ENCODE measurements around the gene NFE2L3. TPM values are rescaled to one million over a fixed set of nuclear protein-coding genes. Genes with fewer than 3 reads are reported as not detected.

The NFE2L3 gene
- total RNA-seq, 1 donor from 2014 or later: 2.8 TPM

DNA sequence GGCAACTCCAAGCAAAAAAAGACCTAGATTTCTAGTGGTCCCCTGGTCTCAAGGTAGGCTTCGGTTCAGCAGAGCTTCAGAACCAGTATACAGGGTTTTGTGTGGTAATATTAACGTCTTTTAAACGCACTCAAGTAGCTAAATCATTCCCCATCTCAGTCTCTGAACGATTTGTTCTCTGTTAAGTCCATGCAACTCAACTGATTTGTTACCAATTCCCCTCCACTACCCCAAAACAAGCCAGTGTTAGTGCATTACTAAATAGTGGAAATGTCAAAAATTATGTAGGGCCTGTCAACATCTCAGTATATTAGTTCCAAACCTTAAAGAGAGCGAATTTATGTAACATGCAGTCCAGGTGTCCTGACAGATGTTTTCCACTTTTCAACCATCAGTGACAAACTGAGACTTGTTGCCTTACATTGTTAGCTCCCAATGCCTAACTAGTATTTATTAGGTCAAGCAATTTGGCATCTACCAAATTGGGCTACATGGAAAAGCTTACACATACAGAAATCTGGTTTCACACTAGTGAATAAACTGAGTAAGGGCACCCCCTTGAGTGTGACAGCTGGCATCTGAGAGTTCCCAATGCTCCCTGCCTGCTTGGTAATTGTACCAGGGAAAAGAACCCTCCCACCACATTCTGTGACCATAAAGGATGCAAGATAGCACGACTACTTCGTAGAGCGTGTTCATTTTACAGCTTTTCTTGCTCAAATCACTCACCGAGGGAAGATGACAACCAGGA lies 36.4 kb downstream of the NFE2L3 start:
- Mint-ChIP-seq H3K27me3 (ENCODE audit: unreplicated experiment) (peaks cover 10% of the 10 kb centered on the region), H3K36me3 (ENCODE audit: low read depth, unreplicated experiment) (peaks cover 48% of the 10 kb centered on the region), H3K4me3 (ENCODE audit: unreplicated experiment) (peak overlapping the region; percentile 78), H3K9me3 (ENCODE audit: unreplicated experiment) (no peaks in the 10 kb centered on the region), H3K27ac (ENCODE audit: unreplicated experiment) (peak overlapping the region; percentile 21), H3K4me1 (ENCODE audit: unreplicated experiment) (peaks cover 24% of the 10 kb centered on the region)
- no peak for DNase-seq (ENCODE audit: low spot score)
- TF ChIP-seq, protein P1, sequence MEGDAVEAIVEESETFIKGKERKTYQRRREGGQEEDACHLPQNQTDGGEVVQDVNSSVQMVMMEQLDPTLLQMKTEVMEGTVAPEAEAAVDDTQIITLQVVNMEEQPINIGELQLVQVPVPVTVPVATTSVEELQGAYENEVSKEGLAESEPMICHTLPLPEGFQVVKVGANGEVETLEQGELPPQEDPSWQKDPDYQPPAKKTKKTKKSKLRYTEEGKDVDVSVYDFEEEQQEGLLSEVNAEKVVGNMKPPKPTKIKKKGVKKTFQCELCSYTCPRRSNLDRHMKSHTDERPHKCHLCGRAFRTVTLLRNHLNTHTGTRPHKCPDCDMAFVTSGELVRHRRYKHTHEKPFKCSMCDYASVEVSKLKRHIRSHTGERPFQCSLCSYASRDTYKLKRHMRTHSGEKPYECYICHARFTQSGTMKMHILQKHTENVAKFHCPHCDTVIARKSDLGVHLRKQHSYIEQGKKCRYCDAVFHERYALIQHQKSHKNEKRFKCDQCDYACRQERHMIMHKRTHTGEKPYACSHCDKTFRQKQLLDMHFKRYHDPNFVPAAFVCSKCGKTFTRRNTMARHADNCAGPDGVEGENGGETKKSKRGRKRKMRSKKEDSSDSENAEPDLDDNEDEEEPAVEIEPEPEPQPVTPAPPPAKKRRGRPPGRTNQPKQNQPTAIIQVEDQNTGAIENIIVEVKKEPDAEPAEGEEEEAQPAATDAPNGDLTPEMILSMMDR (IDR thresholded peaks at IDR 0.05; ENCODE audit: unreplicated experiment): no peak

- Mint-ChIP-seq H3K9me3 (ENCODE audit: unreplicated experiment) (no peaks in the 10 kb centered on the region), H3K27me3 (ENCODE audit: unreplicated experiment) (peaks cover 13% of the 10 kb centered on the region), H3K36me3 (ENCODE audit: low read depth, unreplicated experiment) (peaks cover 55% of the 10 kb centered on the region), H3K27ac (ENCODE audit: unreplicated experiment) (peak overlapping the region; percentile 1), H3K4me1 (ENCODE audit: unreplicated experiment) (peaks cover 30% of the 10 kb centered on the region), H3K4me3 (ENCODE audit: unreplicated experiment) (no peak overlapping the region)
- TF ChIP-seq, protein P1 (IDR thresholded peaks at IDR 0.05; ENCODE audit: unreplicated experiment): no peak
- DNase-seq (ENCODE audit: low spot score): no peak
These were observed 37.1 kb downstream of the NFE2L3 start for GRCh38 chr7:26188957-26189541.

- TF ChIP-seq, protein P1 (IDR thresholded peaks at IDR 0.05; ENCODE audit: unreplicated experiment): no peak
- peaks cover 37% of the 10 kb centered on the region for H3K4me1 Mint-ChIP-seq (ENCODE audit: unreplicated experiment)
- no peak for DNase-seq (ENCODE audit: low spot score)
- H3K4me3 Mint-ChIP-seq (ENCODE audit: unreplicated experiment): peak overlapping the region; percentile 25
- peaks cover 60% of the 10 kb centered on the region for H3K36me3 Mint-ChIP-seq (ENCODE audit: low read depth, unreplicated experiment)
- H3K9me3 Mint-ChIP-seq (ENCODE audit: unreplicated experiment): no peaks in the 10 kb centered on the region
- H3K27me3 Mint-ChIP-seq (ENCODE audit: unreplicated experiment): peaks cover 13% of the 10 kb centered on the region
- H3K27ac Mint-ChIP-seq (ENCODE audit: unreplicated experiment): no peak overlapping the region
These were observed 37.7 kb downstream of the NFE2L3 start for GRCh38 chr7:26189697-26190096.

GRCh38 chr7:26190417-26190869 lies 38.4 kb downstream of the NFE2L3 start:
- H3K9me3 Mint-ChIP-seq (ENCODE audit: unreplicated experiment): no peaks in the 10 kb centered on the region
- no peak for DNase-seq (ENCODE audit: low spot score)
- H3K36me3 Mint-ChIP-seq (ENCODE audit: low read depth, unreplicated experiment): peaks cover 64% of the 10 kb centered on the region
- H3K4me3 Mint-ChIP-seq (ENCODE audit: unreplicated experiment): peak overlapping the region; percentile 51
- peaks cover 41% of the 10 kb centered on the region for H3K4me1 Mint-ChIP-seq (ENCODE audit: unreplicated experiment)
- H3K27ac Mint-ChIP-seq (ENCODE audit: unreplicated experiment): no peak overlapping the region
- peaks cover 13% of the 10 kb centered on the region for H3K27me3 Mint-ChIP-seq (ENCODE audit: unreplicated experiment)
- TF ChIP-seq, protein P1 (IDR thresholded peaks at IDR 0.05; ENCODE audit: unreplicated experiment): no peak
